VCaP (cell line): ENCODE measurements around the gene IFT88.

Experiments used
- H3K27ac ChIP-seq: fragments of 450-650 bp; 2 replicates; pipeline ENCODE4 v1.5.1; 2017
- TF ChIP-seq, protein P1 (sequence below): fragments of 450-650 bp; conservative IDR thresholded peaks from 2 replicates; pipeline ENCODE4 v1.5.1; 2017; ENCODE audit warnings: mild to moderate bottlenecking, moderate library complexity

IFT88 gene

DNA sequence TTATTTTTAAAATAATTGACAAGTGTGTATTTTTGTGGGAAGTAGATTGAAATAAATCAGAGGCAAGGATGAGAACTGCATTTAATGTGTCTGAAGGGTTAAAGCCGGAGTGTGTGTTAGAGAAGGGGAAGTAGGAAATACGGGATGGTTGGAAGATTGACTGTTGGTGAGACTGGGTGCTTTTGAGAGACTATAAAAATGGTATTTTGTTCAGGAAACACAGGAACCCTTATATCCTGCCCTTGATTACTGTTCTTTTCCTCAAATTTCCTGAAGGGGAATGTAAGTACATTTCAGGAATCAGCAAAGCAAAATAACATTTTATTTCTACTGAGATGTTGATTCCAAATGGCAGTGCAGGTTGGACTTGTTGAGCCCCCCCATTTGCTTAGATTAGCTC lies 15.1 kb downstream of the IFT88 start:
- H3K27ac ChIP-seq = no peak overlapping the region
- TF ChIP-seq, protein P1, sequence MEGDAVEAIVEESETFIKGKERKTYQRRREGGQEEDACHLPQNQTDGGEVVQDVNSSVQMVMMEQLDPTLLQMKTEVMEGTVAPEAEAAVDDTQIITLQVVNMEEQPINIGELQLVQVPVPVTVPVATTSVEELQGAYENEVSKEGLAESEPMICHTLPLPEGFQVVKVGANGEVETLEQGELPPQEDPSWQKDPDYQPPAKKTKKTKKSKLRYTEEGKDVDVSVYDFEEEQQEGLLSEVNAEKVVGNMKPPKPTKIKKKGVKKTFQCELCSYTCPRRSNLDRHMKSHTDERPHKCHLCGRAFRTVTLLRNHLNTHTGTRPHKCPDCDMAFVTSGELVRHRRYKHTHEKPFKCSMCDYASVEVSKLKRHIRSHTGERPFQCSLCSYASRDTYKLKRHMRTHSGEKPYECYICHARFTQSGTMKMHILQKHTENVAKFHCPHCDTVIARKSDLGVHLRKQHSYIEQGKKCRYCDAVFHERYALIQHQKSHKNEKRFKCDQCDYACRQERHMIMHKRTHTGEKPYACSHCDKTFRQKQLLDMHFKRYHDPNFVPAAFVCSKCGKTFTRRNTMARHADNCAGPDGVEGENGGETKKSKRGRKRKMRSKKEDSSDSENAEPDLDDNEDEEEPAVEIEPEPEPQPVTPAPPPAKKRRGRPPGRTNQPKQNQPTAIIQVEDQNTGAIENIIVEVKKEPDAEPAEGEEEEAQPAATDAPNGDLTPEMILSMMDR = no peak

DNA sequence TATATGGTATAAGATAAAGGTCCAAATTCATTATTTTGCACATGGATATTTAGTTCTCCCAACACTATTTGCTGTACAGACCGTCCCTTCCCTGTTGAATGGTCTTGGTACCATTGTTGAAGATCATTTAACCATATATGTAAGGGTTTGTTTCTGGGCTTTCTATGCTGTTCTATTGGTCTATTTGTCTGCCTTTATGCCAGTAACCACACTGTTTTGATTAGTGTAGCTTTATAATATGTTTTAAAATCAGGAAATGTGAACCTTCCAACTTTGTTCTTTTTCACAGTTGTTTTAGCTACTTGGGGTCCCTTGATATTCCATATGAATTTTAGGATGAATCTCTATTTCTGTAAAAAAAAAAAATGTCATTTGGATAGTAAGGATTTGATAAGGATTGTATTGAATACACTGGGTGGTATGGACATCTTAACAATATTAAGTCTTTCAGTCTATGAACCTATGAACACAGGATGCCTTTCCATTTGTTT lies 16.9 kb downstream of the IFT88 start:
- TF ChIP-seq, protein P1 = no peak
- no peak overlapping the region for H3K27ac ChIP-seq

GRCh38 chr13:20585371-20585770 lies 18.4 kb downstream of the IFT88 start:
- TF ChIP-seq, protein P1 = no peak
- no peak overlapping the region for H3K27ac ChIP-seq

DNA sequence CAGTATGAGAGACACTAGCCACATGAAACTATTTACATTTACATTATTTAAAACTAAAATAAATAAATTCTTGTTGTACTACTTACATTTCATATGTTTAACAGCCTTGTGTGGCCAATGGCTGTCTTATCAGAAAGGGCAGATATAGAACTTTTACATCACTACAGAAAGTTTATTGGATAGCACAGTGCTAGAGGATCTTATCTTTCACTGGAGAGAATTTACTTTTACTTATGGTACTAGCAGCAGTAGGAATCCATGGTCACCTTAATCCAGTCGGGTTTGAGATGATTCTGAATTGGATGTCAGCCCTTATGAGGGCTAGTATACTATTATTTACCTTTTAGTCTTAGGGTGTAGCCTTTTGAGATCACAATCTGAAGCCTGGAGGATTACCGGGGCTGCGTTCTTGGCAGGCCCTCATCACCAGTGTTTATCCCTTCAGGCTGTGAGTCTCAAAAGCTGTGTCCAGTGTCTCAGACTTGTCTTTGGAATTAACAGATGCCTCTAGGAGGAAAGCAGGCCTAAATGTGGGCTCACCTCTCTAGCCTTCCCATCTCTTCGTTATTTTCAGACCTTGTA lies 21.7 kb downstream of the IFT88 start:
- H3K27ac ChIP-seq = no peak overlapping the region
- TF ChIP-seq, protein P1 = no peak

DNA sequence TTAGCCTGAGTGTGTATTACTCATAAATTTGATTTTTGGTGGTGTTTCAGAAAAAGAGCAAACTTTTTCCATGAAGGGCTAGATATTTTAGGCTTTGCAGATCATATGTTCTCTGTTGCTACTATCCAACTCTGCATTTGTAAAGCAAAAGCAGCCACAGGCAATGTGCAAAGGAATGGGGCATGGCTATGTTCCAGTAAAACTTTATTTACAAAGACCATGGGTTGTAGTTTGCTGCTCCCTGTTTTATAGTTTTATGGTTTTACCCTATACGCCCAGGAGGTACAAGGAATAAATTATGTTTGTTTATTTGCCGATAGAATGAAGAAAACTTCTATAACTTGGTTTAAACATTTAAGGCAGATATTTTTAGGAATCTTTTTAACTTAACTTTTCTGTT lies 23.6 kb downstream of the IFT88 start:
- TF ChIP-seq, protein P1 = no peak

GRCh38 chr13:20592606-20593005 lies 25.6 kb downstream of the IFT88 start:
- TF ChIP-seq, protein P1 = no peak
- no peak overlapping the region for H3K27ac ChIP-seq

More for the DNA sequence above, 23.6 kb downstream of the IFT88 start:
- H3K27ac ChIP-seq = no peak overlapping the region

GRCh38 chr13:20594280-20594679 lies 27.3 kb downstream of the IFT88 start:
- TF ChIP-seq, protein P1 = no peak
- no peak overlapping the region for H3K27ac ChIP-seq
